ENCODE measurements around the gene ICAM4. TPM values are rescaled to one million over a fixed set of nuclear protein-coding genes. Genes with fewer than 3 reads are reported as not detected.

The ICAM4 gene
- total and polyA plus RNA-seq, 9 of the 15 experiments (the other 6 are each of a cell fraction or from before 2014, with no cell fraction given) = 14.1 to 86.1 (median 29.6) TPM

DNA sequence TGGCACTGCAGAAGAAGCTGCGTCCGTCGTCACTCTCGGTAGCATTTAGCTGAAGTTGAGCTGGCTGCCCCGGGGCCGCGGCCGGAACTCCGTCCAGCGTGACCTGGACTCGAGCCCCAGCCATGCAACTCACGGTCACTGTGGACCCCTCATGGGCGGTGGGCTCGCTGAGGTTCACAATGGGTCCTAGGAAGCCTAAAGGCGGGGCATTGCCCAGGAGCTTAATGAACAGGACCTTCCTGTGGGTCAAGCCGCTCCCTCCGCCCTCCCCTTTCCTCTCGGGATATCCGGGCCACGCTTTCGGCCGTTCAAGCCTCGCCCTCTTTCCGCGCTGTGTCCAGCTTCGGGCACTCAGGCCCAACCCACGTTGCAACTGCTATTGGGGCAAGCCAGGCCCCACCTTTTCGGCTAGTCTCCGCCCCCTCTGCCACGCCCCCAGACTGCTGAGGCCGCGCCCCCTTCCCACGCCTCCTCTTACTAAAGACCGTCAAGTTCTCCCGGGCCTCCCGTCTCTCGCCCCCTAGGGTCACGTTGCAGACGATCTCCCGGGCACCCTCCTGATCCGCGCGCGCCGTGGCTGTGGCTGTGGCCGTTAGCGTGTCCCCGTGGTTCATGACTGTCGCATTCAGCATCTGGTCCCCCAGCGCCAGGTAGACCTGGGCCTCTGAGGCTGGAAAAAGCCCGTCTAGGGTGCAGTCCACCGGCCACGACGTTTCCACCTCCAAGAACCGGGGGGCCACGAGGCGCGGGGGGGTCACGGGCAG, 48.0 kb downstream of the ICAM4 start (continued):
- TF ChIP-seq, protein P1, sequence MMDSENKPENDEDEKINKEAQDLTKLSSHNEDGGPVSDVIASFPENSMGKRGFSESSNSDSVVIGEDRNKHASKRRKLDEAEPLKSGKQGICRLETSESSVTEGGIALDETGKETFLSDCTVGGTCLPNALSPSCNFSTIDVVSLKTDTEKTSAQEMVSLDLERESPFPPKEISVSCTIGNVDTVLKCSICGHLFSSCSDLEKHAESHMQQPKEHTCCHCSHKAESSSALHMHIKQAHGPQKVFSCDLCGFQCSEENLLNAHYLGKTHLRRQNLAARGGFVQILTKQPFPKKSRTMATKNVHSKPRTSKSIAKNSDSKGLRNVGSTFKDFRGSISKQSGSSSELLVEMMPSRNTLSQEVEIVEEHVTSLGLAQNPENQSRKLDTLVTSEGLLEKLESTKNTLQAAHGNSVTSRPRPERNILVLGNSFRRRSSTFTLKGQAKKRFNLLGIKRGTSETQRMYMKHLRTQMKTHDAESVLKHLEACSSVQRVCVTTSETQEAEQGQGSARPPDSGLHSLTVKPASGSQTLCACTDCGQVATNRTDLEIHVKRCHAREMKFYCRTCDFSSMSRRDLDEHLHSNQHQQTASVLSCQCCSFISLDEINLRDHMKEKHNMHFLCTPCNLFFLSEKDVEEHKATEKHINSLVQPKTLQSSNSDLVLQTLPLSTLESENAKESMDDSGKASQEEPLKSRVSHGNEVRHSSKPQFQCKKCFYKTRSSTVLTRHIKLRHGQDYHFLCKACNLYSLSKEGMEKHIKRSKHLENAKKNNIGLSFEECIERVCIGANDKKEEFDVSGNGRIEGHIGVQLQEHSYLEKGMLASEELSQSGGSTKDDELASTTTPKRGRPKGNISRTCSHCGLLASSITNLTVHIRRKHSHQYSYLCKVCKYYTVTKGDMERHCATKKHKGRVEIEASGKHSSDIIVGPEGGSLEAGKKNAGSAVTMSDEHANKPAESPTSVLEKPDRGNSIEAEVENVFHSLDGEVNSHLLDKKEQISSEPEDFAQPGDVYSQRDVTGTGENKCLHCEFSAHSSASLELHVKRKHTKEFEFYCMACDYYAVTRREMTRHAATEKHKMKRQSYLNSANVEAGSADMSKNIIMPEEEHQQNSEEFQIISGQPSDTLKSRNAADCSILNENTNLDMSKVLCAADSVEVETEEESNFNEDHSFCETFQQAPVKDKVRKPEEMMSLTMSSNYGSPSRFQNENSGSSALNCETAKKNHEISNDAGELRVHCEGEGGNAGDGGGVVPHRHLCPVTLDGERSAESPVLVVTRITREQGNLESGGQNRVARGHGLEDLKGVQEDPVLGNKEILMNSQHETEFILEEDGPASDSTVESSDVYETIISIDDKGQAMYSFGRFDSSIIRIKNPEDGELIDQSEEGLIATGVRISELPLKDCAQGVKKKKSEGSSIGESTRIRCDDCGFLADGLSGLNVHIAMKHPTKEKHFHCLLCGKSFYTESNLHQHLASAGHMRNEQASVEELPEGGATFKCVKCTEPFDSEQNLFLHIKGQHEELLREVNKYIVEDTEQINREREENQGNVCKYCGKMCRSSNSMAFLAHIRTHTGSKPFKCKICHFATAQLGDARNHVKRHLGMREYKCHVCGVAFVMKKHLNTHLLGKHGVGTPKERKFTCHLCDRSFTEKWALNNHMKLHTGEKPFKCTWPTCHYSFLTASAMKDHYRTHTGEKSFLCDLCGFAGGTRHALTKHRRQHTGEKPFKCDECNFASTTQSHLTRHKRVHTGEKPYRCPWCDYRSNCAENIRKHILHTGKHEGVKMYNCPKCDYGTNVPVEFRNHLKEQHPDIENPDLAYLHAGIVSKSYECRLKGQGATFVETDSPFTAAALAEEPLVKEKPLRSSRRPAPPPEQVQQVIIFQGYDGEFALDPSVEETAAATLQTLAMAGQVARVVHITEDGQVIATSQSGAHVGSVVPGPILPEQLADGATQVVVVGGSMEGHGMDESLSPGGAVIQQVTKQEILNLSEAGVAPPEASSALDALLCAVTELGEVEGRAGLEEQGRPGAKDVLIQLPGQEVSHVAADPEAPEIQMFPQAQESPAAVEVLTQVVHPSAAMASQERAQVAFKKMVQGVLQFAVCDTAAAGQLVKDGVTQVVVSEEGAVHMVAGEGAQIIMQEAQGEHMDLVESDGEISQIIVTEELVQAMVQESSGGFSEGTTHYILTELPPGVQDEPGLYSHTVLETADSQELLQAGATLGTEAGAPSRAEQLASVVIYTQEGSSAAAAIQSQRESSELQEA (IDR thresholded peaks at IDR 0.05; ENCODE audit: low read depth) = no peak
- TF ChIP-seq CHD2 (IDR thresholded peaks at IDR 0.05; ENCODE audit: low read depth, low read length) = no peak
- TF ChIP-seq POLR2B (IDR thresholded peaks at IDR 0.05; ENCODE audit: low read depth, partially characterized antibody) = peak; percentile 57
- TF ChIP-seq CREB1 (IDR thresholded peaks at IDR 0.05) = no peak
- TF ChIP-seq CREB1 (CRISPR knock-in tag; IDR thresholded peaks at IDR 0.05) = peak; percentile 50; the same call in 1 of the 2 replicates
- no peak for TF ChIP-seq POLR3G (IDR thresholded peaks at IDR 0.05; ENCODE audit: extremely low read depth, insufficient read length, insufficient replicate concordance)
- TF ChIP-seq ZNF197 (CRISPR knock-in tag; IDR thresholded peaks at IDR 0.05; ENCODE audit: low read depth) = no peak
- no peak for TF ChIP-seq DDX20 (tag; IDR thresholded peaks at IDR 0.05; ENCODE audit: low read depth)
- peak; percentile 72 for TF ChIP-seq SUPT5H (IDR thresholded peaks at IDR 0.05)
- no peak for TF ChIP-seq SIN3B (IDR thresholded peaks at IDR 0.05; ENCODE audit: low read depth)
- TF ChIP-seq TOE1 (IDR thresholded peaks at IDR 0.05; ENCODE audit: borderline replicate concordance) = peak; percentile 26; the same call in 1 of the 2 replicates
- no peak for TF ChIP-seq TOE1 (CRISPR knock-in tag; IDR thresholded peaks at IDR 0.05; ENCODE audit: borderline replicate concordance, low read depth)
- no peak for TF ChIP-seq SMAD2 (IDR thresholded peaks at IDR 0.05; ENCODE audit: low read depth, low read length)
- peak; percentile 68; the same call in 1 of the 2 replicates for TF ChIP-seq ETV1 (tag; conservative IDR thresholded peaks at IDR 0.05; ENCODE audit: low read depth)
- TF ChIP-seq, protein P2, sequence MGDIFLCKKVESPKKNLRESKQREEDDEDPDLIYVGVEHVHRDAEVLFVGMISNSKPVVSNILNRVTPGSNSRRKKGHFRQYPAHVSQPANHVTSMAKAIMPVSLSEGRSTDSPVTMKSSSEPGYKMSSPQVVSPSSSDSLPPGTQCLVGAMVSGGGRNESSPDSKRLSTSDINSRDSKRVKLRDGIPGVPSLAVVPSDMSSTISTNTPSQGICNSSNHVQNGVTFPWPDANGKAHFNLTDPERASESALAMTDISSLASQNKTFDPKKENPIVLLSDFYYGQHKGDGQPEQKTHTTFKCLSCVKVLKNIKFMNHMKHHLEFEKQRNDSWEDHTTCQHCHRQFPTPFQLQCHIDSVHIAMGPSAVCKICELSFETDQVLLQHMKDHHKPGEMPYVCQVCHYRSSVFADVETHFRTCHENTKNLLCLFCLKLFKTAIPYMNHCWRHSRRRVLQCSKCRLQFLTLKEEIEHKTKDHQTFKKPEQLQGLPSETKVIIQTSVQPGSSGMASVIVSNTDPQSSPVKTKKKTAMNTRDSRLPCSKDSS (IDR thresholded peaks at IDR 0.05; ENCODE audit: low read depth, partially characterized antibody) = no peak
- TF ChIP-seq GTF2F1 (IDR thresholded peaks at IDR 0.05; ENCODE audit: low read depth, low read length) = no peak
- no peak for TF ChIP-seq NFATC3 (IDR thresholded peaks at IDR 0.05)
- 0 out of 2 replicates have a peak, but pooled peaks have one; percentile 40 for TF ChIP-seq RB1 (IDR thresholded peaks at IDR 0.05; ENCODE audit: low read depth)
- TF ChIP-seq U2AF2 (optimal IDR thresholded peaks at IDR 0.05; ENCODE audit: low read depth, low read length) = no peak
- no peak for TF ChIP-seq SRSF9 (IDR thresholded peaks at IDR 0.05; ENCODE audit: borderline replicate concordance, low read depth, low read length)
